ENCODE measurements around the gene OLFML2A.

DNA sequence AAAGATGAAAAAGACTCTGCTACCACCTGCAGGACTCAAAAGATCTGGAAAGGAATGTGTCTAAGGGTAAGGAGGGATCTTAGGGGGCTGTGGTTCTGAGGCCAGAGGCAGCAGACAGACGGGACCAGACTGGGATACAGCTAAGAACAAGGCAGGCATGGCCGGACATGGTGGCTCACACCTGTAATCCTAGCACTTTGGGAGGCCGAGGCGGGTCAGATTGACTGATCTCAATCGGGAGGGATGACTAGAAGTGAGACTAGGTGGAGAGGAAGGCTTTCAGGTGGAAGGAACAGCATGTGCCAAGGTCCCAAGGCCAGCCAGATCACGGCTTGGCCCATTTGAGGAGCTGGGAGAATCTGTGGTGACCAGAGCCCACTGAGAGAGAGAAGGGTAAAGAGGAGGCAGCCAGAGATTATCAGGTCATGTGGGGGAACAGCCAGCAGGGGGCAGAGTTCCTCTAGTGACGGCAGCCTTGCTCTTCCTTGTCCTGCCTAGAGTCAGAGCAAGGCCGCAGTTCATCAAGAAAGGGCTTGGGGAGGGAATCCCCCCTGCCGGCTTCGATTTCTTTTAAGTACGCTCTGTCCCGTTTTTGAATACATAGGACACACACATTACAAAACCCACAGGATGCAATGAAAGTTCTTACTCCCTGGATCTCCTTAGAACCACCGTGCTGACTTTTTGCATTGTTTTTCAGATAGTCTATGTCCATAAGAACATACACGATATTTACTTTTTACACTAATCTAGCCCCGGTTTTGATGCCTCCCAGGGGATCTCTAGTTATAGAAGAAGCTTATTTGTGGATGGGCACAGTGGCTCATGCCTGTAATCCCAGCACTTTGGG, 2.6 kb upstream of the OLFML2A start:
- TF ChIP-seq, protein P1, sequence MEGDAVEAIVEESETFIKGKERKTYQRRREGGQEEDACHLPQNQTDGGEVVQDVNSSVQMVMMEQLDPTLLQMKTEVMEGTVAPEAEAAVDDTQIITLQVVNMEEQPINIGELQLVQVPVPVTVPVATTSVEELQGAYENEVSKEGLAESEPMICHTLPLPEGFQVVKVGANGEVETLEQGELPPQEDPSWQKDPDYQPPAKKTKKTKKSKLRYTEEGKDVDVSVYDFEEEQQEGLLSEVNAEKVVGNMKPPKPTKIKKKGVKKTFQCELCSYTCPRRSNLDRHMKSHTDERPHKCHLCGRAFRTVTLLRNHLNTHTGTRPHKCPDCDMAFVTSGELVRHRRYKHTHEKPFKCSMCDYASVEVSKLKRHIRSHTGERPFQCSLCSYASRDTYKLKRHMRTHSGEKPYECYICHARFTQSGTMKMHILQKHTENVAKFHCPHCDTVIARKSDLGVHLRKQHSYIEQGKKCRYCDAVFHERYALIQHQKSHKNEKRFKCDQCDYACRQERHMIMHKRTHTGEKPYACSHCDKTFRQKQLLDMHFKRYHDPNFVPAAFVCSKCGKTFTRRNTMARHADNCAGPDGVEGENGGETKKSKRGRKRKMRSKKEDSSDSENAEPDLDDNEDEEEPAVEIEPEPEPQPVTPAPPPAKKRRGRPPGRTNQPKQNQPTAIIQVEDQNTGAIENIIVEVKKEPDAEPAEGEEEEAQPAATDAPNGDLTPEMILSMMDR (IDR thresholded peaks at IDR 0.05) = peak; percentile 75 to 92 (median 86)
- TF ChIP-seq POLR2A (IDR thresholded peaks at IDR 0.05) = no peak
